HepG2 (cell line): Measurements from ENCODE around the gene SHFL. TPM values are rescaled to one million over a fixed set of nuclear protein-coding genes. Genes with fewer than 3 reads are reported as not detected.

Experiments used
- ATAC-seq: fragments of 200-7000 bp; cut with Tn5 transposase; 3 replicates; pipeline ENCODE4 v1.9.1; 2020; ENCODE audit warnings: mild to moderate bottlenecking, moderate library complexity
- BruUV-seq: library from RNA; stranded (reverse); fragments of 400-500 nt; replicated peaks from 2 replicates; lab custom pipeline; 2021; lab: Mats Ljungman, UMichigan
- CTCF ChIA-PET: fragments of 300-600 bp; formaldehyde crosslinking; extraction: SDS; loops from one replicate; lab custom pipeline; 2021; ENCODE audit warnings: low total read pairs, inconsistent platforms, low intra/inter-chr PET ratio; lab: Yijun Ruan, JAX
- POLR2A ChIA-PET: fragments of 350-600 bp; sonication (Branson Sonifier 250); formaldehyde crosslinking; loops from one replicate; lab custom pipeline; 2020; ENCODE audit warnings: antibody characterized with exemption, inconsistent platforms; lab: Yijun Ruan, JAX
- DNase-seq: peaks from one replicate; pipeline ENCODE4 v3.0.0-alpha.2; 2015; ENCODE audit warnings: low spot score
- FAIRE-seq: peaks from 3 replicates; lab custom pipeline; 2011; peaks lifted over from hg19 to GRCh38; lab: Jason Lieb, UNC
- H2AFZ ChIP-seq: one replicate; pipeline ENCODE4 v1.6.1; 2011; ENCODE audit warnings: low read length, inconsistent platforms
- H3K27ac ChIP-seq: fragments of 300-600 bp; 3 replicates; pipeline ENCODE4 v1.8.0; 2011; ENCODE audit warnings: mixed run types, mild to moderate bottlenecking, mixed read lengths, low read length, inconsistent platforms; ENCODE audit not compliant: insufficient read depth; ENCODE audit errors: extremely low read length
- H3K27me3 ChIP-seq, 2 experiments: fragments of 200-600 bp in 1 of 2; 2 replicates in 1 of 2; 3 replicates in 1 of 2; pipeline versions ENCODE4 v1.6.0 to v1.8.0; 2011; ENCODE audit warnings: low read length in 2 of 2, mild to moderate bottlenecking in 2 of 2, moderate library complexity in 2 of 2, inconsistent platforms in 1 of 2; ENCODE audit not compliant: insufficient read depth in 2 of 2, control insufficient read depth in 1 of 2
- H3K36me3 ChIP-seq, 2 experiments: fragments of 200-600 bp in 1 of 2; replicated peaks in 1 of 2; 2 replicates in 1 of 2; 3 replicates in 1 of 2; pipeline versions ENCODE4 v1.5.1 to v1.8.0; 2011; ENCODE audit warnings: low read length in 2 of 2, inconsistent platforms in 1 of 2; ENCODE audit not compliant: insufficient read depth in 2 of 2, control insufficient read depth in 1 of 2
- H3K4me1 ChIP-seq: 2 replicates; pipeline ENCODE4 v1.5.1; 2012; ENCODE audit warnings: low read length, inconsistent platforms; ENCODE audit not compliant: insufficient read depth
- H3K4me2 ChIP-seq: 2 replicates; pipeline ENCODE4 v1.6.0; 2011; ENCODE audit warnings: low read depth, low read length, inconsistent platforms
- H3K4me3 ChIP-seq, 3 experiments: fragments of 200-600 bp in 1 of 3; sonication (generic), shearing (Covaris generic) in 1 of 3; replicated peaks in 1 of 3; 2 replicates each; pipeline ENCODE4 v1.5.1; 2011 to 2016; ENCODE audit warnings: low read length in 3 of 3, inconsistent platforms in 2 of 3, low read depth in 2 of 3, mild to moderate bottlenecking in 2 of 3, control low read depth in 1 of 3, mixed read lengths in 1 of 3; ENCODE audit not compliant: insufficient read depth in 1 of 3
- H3K79me2 ChIP-seq: one replicate; pipeline ENCODE4 v1.6.1; 2011; ENCODE audit warnings: low read length, inconsistent platforms; ENCODE audit not compliant: insufficient read depth
- H3K9ac ChIP-seq: 2 replicates; pipeline ENCODE4 v1.6.0; 2011; ENCODE audit warnings: mild to moderate bottlenecking, low read depth, low read length, inconsistent platforms; ENCODE audit not compliant: insufficient read depth
- H3K9me3 ChIP-seq: 2 replicates; pipeline ENCODE4 v1.5.1; 2012; ENCODE audit warnings: mild to moderate bottlenecking, low read length
- H4K20me1 ChIP-seq: 2 replicates; pipeline ENCODE4 v1.6.0; 2011; ENCODE audit warnings: inconsistent platforms, mild to moderate bottlenecking, low read length, moderate library complexity; ENCODE audit not compliant: insufficient read depth
- BCL6 ChIP-seq: IDR thresholded peaks from 2 replicates; pipeline ENCODE4 v1.6.1; 2016; ENCODE audit warnings: missing genetic modification reagents, missing compliant biosample characterization
- HMGA1 ChIP-seq: sonication (generic); formaldehyde crosslinking; conservative IDR thresholded peaks from 2 replicates; pipeline ENCODE4 v1.4.0; 2020; ENCODE audit warnings: missing genetic modification reagents
- MIXL1 ChIP-seq: IDR thresholded peaks from 2 replicates; pipeline ENCODE4 v1.6.1; 2016
- PHF20 ChIP-seq: sonication (generic); formaldehyde crosslinking; IDR thresholded peaks from 2 replicates; pipeline ENCODE4 v1.5.0; 2020; ENCODE audit warnings: mild to moderate bottlenecking, missing genetic modification reagents
- PPARG ChIP-seq: conservative IDR thresholded peaks from 2 replicates; pipeline ENCODE4 v1.6.1; 2016; ENCODE audit warnings: missing biosample characterization, missing genetic modification reagents
- ZBTB7A ChIP-seq: sonication (generic); formaldehyde crosslinking; IDR thresholded peaks from 2 replicates; pipeline ENCODE4 v1.8.0; 2022; ENCODE audit warnings: mild to moderate bottlenecking, missing genetic modification reagents
- ZNF335 ChIP-seq: sonication (generic); formaldehyde crosslinking; IDR thresholded peaks from 2 replicates; pipeline ENCODE4 v1.4.0; 2020; ENCODE audit warnings: missing genetic modification reagents
- ZNF44 ChIP-seq: sonication (generic); formaldehyde crosslinking; IDR thresholded peaks from 2 replicates; pipeline ENCODE4 v1.5.1; 2020; ENCODE audit warnings: mild to moderate bottlenecking, missing genetic modification reagents
- WGBS: methylation state at CpG from one replicate; pipeline ENCODE4 v1.1.6; 2017; ENCODE audit warnings: low lambda C conversion rate; 5-methylcytosine and 5-hydroxymethylcytosine counted together
- in situ Hi-C: cut with HindIII; loops from 2 replicates; pipeline ENCODE4 v1.10.0; 2017; ENCODE audit warnings: low pct_unique_long_range_greater_than_20kb; ENCODE audit not compliant: extremely low pct_ligation_motif_present
- intact Hi-C: fragments of 100-400 bp; cut with micrococcal nuclease; formaldehyde crosslinking; loops from one replicate; pipeline ENCODE4 v1.10.0; 2022; ENCODE audit not compliant: unreplicated experiment
- polyA plus RNA-seq, 8 experiments: library from polyadenylated mRNA; depleted of rRNA in 3 of 8; stranded (reverse) in 7 of 8; unstranded in 1 of 8; fragments of >200 nt; fragmentation: Illumina TruSeq in 4 of 8; extraction: Trizol in 4 of 8; gene quantifications; 2 replicates each; pipeline versions ENCODE4 v1.2.1 to v1.2.3, GENCODE V29; 2011 to 2016; ENCODE audit warnings: low read depth in 4 of 8, missing spikeins in 1 of 8, mixed read lengths in 1 of 8; ENCODE audit not compliant: insufficient read depth in 1 of 8
- total RNA-seq, 5 experiments: library from RNA; depleted of rRNA; stranded (reverse); fragments of >200 nt; fragmentation: Illumina TruSeq; extraction: Trizol; gene quantifications; 2 replicates each; pipeline ENCODE4 v1.2.3, GENCODE V29; 2016; ENCODE audit warnings: low read depth in 1 of 5
- TF ChIP-seq, protein P1 (sequence below): sonication (generic); formaldehyde crosslinking; conservative IDR thresholded peaks from 2 replicates; pipeline ENCODE4 v1.8.1; 2023; ENCODE audit warnings: missing genetic modification reagents
- TF ChIP-seq, protein P2 (sequence below): sonication (generic); formaldehyde crosslinking; IDR thresholded peaks from 2 replicates; pipeline ENCODE4 v1.4.0; 2020; ENCODE audit warnings: missing genetic modification reagents, borderline replicate concordance
- TF ChIP-seq, protein P3 (sequence below): sonication (generic); formaldehyde crosslinking; IDR thresholded peaks from 2 replicates; pipeline ENCODE4 v1.4.0; 2020; ENCODE audit warnings: mild to moderate bottlenecking, missing genetic modification reagents
- TF ChIP-seq, protein P4 (sequence below): sonication (generic); formaldehyde crosslinking; IDR thresholded peaks from 2 replicates; pipeline ENCODE4 v1.4.0; 2020; ENCODE audit warnings: missing genetic modification reagents
- TF ChIP-seq, protein P5 (sequence below): sonication (generic); formaldehyde crosslinking; IDR thresholded peaks from 2 replicates; pipeline ENCODE4 v1.9.0; 2021; ENCODE audit warnings: missing genetic modification reagents, mild to moderate bottlenecking, borderline replicate concordance

SHFL gene
- total and polyA plus RNA-seq, 2 of the 13 experiments (the other 11 are each of a cell fraction or from before 2014, with no cell fraction given), result 12.3 to 36.4 TPM

DNA sequence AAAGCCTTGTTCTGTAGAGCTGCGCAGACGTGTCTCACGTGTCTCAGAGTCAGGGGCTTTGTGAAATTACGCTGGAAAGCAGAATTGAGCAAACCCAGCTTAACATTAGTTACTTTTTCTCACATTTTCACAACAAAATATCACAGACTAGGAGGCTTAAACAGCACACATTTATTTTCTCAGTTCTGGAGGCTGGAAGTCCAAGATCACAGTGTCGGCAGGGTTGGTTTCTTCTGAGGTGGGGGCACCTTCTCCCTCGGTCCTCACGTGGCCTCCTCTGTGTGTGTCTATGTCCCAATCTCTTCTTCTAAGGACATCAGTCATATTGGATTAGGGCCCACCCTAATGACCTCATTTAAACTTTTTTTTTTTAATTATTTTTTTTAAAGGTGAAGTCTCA is 38.3 kb downstream of the SHFL start:
- peaks cover 2% of the 10 kb centered on the region for H3K79me2 ChIP-seq
- H3K4me1 ChIP-seq, result no peaks in the 10 kb centered on the region
- 95% methylated on average over 7 of the region's 7 CpGs for WGBS
- H2AFZ ChIP-seq, result no peak overlapping the region
- H3K9ac ChIP-seq, result no peak overlapping the region
- FAIRE-seq (no peak), ATAC-seq (no peak), DNase-seq (no peak)
- no peaks in the 10 kb centered on the region; a peak in 1 of 5 replicates for H3K27me3 ChIP-seq
- TF ChIP-seq BCL6 (CRISPR knock-in tag) (no peak), ZNF44 (CRISPR knock-in tag) (no peak)
- TF ChIP-seq, protein P1, sequence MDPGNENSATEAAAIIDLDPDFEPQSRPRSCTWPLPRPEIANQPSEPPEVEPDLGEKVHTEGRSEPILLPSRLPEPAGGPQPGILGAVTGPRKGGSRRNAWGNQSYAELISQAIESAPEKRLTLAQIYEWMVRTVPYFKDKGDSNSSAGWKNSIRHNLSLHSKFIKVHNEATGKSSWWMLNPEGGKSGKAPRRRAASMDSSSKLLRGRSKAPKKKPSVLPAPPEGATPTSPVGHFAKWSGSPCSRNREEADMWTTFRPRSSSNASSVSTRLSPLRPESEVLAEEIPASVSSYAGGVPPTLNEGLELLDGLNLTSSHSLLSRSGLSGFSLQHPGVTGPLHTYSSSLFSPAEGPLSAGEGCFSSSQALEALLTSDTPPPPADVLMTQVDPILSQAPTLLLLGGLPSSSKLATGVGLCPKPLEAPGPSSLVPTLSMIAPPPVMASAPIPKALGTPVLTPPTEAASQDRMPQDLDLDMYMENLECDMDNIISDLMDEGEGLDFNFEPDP (CRISPR knock-in tag), result no peak
- ChIA-PET POLR2A (no interaction called here), CTCF (no interaction called here)
- intact Hi-C loops, result no loop called here
- H3K4me3 ChIP-seq, result no peak overlapping the region
- H3K4me2 ChIP-seq, result no peak overlapping the region
- H4K20me1 ChIP-seq, result no peaks in the 10 kb centered on the region
- in situ Hi-C loops, result no loop called here
- no peaks in the 10 kb centered on the region for H3K36me3 ChIP-seq
- no peaks in the 10 kb centered on the region for H3K9me3 ChIP-seq
- no peak overlapping the region for H3K27ac ChIP-seq
- BruUV-seq, result no TSS peak

DNA sequence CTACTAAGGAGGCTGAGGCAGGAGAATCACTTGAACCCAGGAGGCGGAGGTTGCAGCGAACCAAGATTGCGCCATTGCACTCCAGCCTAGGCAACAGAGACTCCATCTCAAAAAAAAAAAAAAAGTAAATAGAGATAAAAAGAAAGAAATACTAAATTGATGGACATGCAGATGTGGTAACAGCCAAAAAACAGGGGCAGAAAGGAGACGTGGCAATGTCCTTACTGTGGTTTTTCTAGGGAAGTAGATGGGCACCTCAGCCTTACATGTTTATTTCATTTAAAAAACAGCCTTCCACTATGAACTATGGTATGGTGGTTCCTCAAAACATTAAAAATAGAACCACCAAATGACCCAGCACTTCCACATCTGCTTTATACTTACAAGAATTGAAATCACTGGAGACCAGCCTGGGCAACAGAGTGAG is 40.1 kb downstream of the SHFL start:
- no peaks in the 10 kb centered on the region for H4K20me1 ChIP-seq
- in situ Hi-C loops (no loop called here), intact Hi-C loops (no loop called here)
- no peaks in the 10 kb centered on the region for H3K79me2 ChIP-seq
- 95% methylated on average over 4 of the region's 4 CpGs for WGBS
- H3K4me1 ChIP-seq, result no peaks in the 10 kb centered on the region
- no peaks in the 10 kb centered on the region for H3K27me3 ChIP-seq
- no peaks in the 10 kb centered on the region for H3K36me3 ChIP-seq
- no peaks in the 10 kb centered on the region for H3K9me3 ChIP-seq
- FAIRE-seq (no peak), DNase-seq (no peak), ATAC-seq (no peak)
- no TSS peak for BruUV-seq
- no peak overlapping the region for H3K4me3 ChIP-seq
- H3K27ac ChIP-seq, result no peak overlapping the region
- no peak overlapping the region for H3K9ac ChIP-seq
- CTCF ChIA-PET, result no interaction called here
- no peak overlapping the region for H2AFZ ChIP-seq
- no peak overlapping the region for H3K4me2 ChIP-seq
- POLR2A ChIA-PET, result no interaction called here
- TF ChIP-seq, protein P2, sequence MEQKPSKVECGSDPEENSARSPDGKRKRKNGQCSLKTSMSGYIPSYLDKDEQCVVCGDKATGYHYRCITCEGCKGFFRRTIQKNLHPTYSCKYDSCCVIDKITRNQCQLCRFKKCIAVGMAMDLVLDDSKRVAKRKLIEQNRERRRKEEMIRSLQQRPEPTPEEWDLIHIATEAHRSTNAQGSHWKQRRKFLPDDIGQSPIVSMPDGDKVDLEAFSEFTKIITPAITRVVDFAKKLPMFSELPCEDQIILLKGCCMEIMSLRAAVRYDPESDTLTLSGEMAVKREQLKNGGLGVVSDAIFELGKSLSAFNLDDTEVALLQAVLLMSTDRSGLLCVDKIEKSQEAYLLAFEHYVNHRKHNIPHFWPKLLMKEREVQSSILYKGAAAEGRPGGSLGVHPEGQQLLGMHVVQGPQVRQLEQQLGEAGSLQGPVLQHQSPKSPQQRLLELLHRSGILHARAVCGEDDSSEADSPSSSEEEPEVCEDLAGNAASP (CRISPR knock-in tag), result no peak
- TF ChIP-seq, protein P3, sequence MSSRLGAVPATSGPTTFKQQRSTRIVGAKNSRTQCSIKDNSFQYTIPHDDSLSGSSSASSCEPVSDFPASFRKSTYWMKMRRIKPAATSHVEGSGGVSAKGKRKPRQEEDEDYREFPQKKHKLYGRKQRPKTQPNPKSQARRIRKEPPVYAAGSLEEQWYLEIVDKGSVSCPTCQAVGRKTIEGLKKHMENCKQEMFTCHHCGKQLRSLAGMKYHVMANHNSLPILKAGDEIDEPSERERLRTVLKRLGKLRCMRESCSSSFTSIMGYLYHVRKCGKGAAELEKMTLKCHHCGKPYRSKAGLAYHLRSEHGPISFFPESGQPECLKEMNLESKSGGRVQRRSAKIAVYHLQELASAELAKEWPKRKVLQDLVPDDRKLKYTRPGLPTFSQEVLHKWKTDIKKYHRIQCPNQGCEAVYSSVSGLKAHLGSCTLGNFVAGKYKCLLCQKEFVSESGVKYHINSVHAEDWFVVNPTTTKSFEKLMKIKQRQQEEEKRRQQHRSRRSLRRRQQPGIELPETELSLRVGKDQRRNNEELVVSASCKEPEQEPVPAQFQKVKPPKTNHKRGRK (CRISPR knock-in tag), result no peak
- TF ChIP-seq MIXL1 (CRISPR knock-in tag) (no peak), ZNF335 (no peak), HMGA1 (CRISPR knock-in tag) (no peak), PPARG (CRISPR knock-in tag) (no peak), ZBTB7A (CRISPR knock-in tag) (no peak), PHF20 (no peak)
- TF ChIP-seq, protein P4, sequence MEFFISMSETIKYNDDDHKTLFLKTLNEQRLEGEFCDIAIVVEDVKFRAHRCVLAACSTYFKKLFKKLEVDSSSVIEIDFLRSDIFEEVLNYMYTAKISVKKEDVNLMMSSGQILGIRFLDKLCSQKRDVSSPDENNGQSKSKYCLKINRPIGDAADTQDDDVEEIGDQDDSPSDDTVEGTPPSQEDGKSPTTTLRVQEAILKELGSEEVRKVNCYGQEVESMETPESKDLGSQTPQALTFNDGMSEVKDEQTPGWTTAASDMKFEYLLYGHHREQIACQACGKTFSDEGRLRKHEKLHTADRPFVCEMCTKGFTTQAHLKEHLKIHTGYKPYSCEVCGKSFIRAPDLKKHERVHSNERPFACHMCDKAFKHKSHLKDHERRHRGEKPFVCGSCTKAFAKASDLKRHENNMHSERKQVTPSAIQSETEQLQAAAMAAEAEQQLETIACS (CRISPR knock-in tag), result no peak
- TF ChIP-seq, protein P5, sequence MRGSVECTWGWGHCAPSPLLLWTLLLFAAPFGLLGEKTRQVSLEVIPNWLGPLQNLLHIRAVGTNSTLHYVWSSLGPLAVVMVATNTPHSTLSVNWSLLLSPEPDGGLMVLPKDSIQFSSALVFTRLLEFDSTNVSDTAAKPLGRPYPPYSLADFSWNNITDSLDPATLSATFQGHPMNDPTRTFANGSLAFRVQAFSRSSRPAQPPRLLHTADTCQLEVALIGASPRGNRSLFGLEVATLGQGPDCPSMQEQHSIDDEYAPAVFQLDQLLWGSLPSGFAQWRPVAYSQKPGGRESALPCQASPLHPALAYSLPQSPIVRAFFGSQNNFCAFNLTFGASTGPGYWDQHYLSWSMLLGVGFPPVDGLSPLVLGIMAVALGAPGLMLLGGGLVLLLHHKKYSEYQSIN (CRISPR knock-in tag), result no peak
